Body of pancreas (tissue), 4 donors: ENCODE measurements around the gene MEGF9.

Experiments used
- CTCF ChIP-seq, 7 experiments: fragments of 450-650 bp in 4 of 7; fragments of 200-600 bp in 3 of 7; sonication (generic) in 3 of 7; IDR thresholded peaks; one replicate each; pipeline ENCODE4 v1.5.1; 2016 to 2019; ENCODE audit warnings: antibody characterized with exemption in 7 of 7
- POLR2A ChIP-seq, 3 donors: fragments of 450-650 bp; IDR thresholded peaks; one replicate each; pipeline ENCODE4 v1.6.1; 2016; ENCODE audit warnings: antibody characterized with exemption in 3 of 3, mild to moderate bottlenecking in 2 of 3

- TF ChIP-seq CTCF (IDR thresholded peaks at IDR 0.05) (no peak), POLR2A (IDR thresholded peaks at IDR 0.05) (no peak)
Observed at GRCh38 chr9:120740132-120740531, 25.9 kb upstream of the MEGF9 start.
